Hepatocyte (in vitro differentiated cells): ENCODE measurements around the gene RALGDS.

ENCODE experiments used
- EZH2 ChIP-seq: fragments of 200-600 bp; sonication (generic); IDR thresholded peaks from 2 replicates; pipeline ENCODE4 v1.6.1; 2016; ENCODE audit warnings: antibody characterized with exemption, mild to moderate bottlenecking, borderline replicate concordance
- EZH2phosphoT487 ChIP-seq: fragments of 200-600 bp; sonication (generic); IDR thresholded peaks from one replicate; pipeline ENCODE4 v1.6.1; 2018; ENCODE audit warnings: antibody characterized with exemption, mild to moderate bottlenecking, low read depth, moderate library complexity; ENCODE audit not compliant: unreplicated experiment, severe bottlenecking
- TF ChIP-seq, protein P1 (sequence below): fragments of 200-600 bp; sonication (generic); IDR thresholded peaks from 2 replicates; pipeline ENCODE4 v1.5.1; 2016; ENCODE audit warnings: antibody characterized with exemption, mild to moderate bottlenecking; ENCODE audit not compliant: poor library complexity

GRCh38 chr9:133050142-133050541 is 70.9 kb downstream of the RALGDS start:
- TF ChIP-seq, protein P1, sequence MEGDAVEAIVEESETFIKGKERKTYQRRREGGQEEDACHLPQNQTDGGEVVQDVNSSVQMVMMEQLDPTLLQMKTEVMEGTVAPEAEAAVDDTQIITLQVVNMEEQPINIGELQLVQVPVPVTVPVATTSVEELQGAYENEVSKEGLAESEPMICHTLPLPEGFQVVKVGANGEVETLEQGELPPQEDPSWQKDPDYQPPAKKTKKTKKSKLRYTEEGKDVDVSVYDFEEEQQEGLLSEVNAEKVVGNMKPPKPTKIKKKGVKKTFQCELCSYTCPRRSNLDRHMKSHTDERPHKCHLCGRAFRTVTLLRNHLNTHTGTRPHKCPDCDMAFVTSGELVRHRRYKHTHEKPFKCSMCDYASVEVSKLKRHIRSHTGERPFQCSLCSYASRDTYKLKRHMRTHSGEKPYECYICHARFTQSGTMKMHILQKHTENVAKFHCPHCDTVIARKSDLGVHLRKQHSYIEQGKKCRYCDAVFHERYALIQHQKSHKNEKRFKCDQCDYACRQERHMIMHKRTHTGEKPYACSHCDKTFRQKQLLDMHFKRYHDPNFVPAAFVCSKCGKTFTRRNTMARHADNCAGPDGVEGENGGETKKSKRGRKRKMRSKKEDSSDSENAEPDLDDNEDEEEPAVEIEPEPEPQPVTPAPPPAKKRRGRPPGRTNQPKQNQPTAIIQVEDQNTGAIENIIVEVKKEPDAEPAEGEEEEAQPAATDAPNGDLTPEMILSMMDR = no peak
- TF ChIP-seq EZH2phosphoT487 = no peak
- TF ChIP-seq EZH2 = no peak
